AG04449 (cell line): ENCODE results near the gene KRTAP9-3.
"Not testable (repeated sequence)": the region's sequence is repeated elsewhere in the genome, so short reads cannot be mapped to it uniquely, and the experiment has no call there.

Experiments used
- CTCF ChIA-PET: fragments of 350-600 bp; formaldehyde crosslinking; extraction: SDS; loops from one replicate; lab custom pipeline; 2021; ENCODE audit warnings: antibody characterized with exemption; lab: Yijun Ruan, JAX
- POLR2A ChIA-PET: fragments of 400-600, 350-600 bp; formaldehyde crosslinking; extraction: SDS; loops from one replicate; lab custom pipeline; 2020; ENCODE audit warnings: antibody characterized with exemption, inconsistent platforms; lab: Yijun Ruan, JAX
- DNase-seq: peaks from one replicate; pipeline ENCODE4 v3.0.0-alpha.2; 2010; ENCODE audit warnings: low read depth, low spot score
- H3K4me3 ChIP-seq: 2 replicates; pipeline ENCODE4 v1.5.1; 2011; ENCODE audit warnings: low read depth, mild to moderate bottlenecking, control low read depth, low read length
- TF ChIP-seq, protein P1 (sequence below): IDR thresholded peaks from one replicate; pipeline ENCODE4 v1.5.1; 2011; ENCODE audit warnings: mild to moderate bottlenecking, moderate library complexity, low read length, control low read depth, inconsistent platforms; ENCODE audit not compliant: insufficient read depth; ENCODE audit errors: missing control alignments

KRTAP9-3 gene

DNA sequence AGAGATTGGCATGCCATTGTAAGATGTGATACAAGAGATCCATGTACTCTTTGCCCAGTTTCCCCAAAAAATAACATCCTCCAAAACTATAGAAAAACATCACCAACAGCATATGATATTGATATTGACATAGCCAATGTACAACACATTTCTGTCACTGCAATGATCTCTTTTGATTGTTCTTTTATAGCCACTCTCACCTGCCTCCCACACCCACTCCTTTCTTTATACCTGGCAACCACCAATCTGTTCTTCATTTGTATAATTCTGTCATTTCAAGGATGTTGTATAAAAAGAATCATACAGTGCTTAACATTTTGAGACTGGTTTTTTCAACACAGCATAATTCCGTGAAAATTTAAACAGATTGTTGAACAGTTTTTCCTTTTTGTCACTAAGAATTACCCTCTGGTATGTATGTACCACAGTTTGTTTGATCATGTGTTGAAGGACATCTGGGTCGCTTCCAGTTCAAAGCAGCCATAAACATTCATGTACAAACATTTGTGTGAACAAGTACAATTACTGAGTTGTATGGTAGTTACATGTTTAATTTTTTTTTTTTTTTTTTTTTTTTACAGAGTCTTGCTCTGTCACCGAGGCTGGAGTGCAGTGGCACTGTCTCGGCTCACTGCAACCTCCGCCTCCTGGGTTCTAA is 32.7 kb upstream of the KRTAP9-3 start:
- ChIA-PET CTCF (no interaction called here), POLR2A (no interaction called here)
- DNase-seq: no peak
- TF ChIP-seq, protein P1, sequence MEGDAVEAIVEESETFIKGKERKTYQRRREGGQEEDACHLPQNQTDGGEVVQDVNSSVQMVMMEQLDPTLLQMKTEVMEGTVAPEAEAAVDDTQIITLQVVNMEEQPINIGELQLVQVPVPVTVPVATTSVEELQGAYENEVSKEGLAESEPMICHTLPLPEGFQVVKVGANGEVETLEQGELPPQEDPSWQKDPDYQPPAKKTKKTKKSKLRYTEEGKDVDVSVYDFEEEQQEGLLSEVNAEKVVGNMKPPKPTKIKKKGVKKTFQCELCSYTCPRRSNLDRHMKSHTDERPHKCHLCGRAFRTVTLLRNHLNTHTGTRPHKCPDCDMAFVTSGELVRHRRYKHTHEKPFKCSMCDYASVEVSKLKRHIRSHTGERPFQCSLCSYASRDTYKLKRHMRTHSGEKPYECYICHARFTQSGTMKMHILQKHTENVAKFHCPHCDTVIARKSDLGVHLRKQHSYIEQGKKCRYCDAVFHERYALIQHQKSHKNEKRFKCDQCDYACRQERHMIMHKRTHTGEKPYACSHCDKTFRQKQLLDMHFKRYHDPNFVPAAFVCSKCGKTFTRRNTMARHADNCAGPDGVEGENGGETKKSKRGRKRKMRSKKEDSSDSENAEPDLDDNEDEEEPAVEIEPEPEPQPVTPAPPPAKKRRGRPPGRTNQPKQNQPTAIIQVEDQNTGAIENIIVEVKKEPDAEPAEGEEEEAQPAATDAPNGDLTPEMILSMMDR: no peak
- no peak overlapping the region for H3K4me3 ChIP-seq

DNA sequence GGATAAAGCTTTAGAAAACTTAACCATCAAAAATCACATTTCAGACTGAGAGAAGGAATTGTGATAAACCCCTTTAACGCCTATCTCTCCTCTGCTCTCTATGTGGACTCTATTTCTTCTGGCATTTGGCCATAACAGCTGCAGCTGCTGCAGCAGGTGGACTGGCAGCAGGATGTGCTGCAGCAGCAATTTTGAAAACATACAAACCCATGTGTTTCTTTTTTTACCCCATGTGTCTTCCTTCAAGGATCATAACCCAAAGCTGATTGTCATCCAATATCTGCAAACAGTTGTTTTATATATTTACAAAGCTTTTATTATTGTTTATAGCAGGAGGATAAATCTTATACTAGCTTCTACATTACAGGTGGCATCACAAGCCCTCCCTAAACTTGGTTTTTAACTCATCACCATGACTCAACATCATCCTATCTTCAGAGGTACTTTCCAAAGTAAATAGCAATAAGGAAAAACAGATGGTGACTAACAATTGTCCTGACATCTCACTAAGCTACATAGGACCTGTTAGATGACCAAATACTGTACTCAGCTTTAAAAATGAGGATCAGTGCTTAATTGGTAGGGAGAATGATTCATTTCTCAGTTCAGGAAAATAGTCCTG is 20.3 kb upstream of the KRTAP9-3 start:
- ChIA-PET POLR2A (interaction anchor here (0.6 kb wide), 1 partner anchor 451 kb away, joined by 3 read pairs; no protein-coding TSS in a partner anchor), CTCF (interaction anchor here (0.7 to 1.1 kb wide), 2 partner anchors 14 to 284 kb away, joined by 3 read pairs; no protein-coding TSS in a partner anchor)
- TF ChIP-seq, protein P1: no peak
- DNase-seq: peak; percentile 7
- no peak overlapping the region for H3K4me3 ChIP-seq

DNA sequence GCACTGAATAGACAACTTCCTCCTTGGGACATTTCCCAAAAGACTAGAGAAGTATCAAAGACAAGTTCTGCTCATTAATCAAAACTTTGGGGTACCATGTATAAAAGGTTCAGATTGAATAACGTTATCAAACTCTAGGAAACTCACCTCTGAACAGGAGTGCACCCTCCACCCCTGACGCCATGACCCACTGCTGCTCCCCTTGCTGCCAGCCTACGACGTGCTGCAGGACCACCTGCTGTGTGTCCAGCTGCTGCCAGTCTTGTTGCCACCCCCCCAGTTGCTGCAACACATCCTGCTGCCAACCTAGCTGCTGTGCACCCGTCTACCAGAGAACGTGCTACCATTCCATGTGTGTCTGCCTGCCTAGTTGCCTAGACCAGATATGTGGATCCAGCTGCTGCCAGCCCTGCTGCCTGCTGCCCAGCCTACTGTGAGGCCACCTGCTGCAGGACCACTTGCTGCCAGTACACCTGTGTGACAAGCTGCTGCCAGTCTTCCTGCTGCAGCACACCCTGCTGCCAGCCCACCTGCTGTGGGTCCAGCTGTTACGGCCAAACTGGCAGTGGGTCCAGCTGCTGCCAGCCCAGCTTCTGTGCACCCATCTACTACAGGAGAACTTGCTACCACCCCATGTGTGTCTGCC is 19.6 kb upstream of the KRTAP9-3 start:
- no peak overlapping the region for H3K4me3 ChIP-seq
- CTCF ChIA-PET: interaction anchor here (0.9 kb wide), 1 partner anchor 110 kb away, joined by 3 read pairs; no protein-coding TSS in a partner anchor
- POLR2A ChIA-PET: interaction anchor here (0.6 kb wide), 1 partner anchor 450 kb away, joined by 3 read pairs; no protein-coding TSS in a partner anchor
- DNase-seq: no peak
- TF ChIP-seq, protein P1: no peak

DNA sequence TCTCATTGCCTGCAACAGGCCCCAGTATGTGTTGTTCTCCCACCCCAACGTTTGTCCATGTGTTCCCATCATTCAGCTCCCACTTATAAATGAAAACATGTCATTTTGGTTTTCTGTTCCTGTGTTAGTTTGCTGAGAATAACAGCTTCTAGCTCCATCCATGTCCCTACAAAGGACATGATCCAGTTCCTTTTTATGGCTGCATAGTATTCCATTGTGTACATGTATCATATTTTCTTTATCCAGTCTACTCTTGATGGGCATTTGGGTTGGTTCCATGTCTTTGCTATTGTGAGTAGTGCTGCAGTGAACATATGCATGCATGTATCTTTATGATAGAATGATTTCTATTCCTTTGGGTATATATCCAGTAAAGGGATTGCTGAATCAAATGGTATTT is 16.6 kb upstream of the KRTAP9-3 start:
- no peak overlapping the region for H3K4me3 ChIP-seq
- DNase-seq: no peak
- ChIA-PET CTCF (no interaction called here), POLR2A (no interaction called here)
- TF ChIP-seq, protein P1: no peak

DNA sequence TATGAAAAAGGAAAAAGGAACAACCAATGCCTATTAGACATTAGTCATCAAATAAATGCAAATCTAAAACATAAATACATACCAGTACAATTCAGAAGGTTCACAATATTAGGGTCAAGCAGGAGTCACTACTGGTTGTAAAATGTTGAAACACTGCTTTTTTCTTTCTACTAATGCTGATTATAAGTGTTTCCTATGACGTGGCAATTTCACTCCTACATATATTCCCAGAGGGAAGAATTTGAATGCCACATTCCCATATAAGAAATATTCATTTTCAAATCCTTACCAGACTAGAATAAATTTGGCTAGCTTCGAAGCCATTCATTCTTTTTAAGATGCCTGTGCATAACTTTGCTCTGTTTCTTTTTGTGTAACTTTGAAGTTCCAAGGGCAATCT is 8.4 kb upstream of the KRTAP9-3 start:
- CTCF ChIA-PET: no interaction called here
- TF ChIP-seq, protein P1: no peak
- DNase-seq: peak; percentile 2
- no peak overlapping the region for H3K4me3 ChIP-seq
- POLR2A ChIA-PET: no interaction called here

DNA sequence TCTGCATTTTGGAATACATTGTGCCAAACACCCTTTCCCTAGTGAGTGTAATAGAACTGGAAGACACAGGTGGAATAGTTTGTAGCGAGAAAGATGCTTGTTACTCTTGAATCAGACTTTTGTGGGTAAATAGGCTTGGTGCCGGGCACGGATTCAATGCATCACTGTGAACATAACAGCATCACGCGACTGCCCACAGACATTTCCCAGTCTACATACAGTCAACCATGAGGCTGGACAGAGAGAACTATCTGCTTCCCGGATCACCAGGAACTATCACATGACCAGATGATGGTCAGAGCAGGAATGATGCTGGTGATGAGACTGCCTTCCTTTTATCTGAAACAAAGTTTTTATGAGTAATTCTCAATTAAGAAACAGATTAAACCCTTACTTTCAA is 6.2 kb upstream of the KRTAP9-3 start:
- ChIA-PET CTCF (no interaction called here), POLR2A (no interaction called here)
- H3K4me3 ChIP-seq: no peak overlapping the region
- DNase-seq: no peak
- TF ChIP-seq, protein P1: no peak

DNA sequence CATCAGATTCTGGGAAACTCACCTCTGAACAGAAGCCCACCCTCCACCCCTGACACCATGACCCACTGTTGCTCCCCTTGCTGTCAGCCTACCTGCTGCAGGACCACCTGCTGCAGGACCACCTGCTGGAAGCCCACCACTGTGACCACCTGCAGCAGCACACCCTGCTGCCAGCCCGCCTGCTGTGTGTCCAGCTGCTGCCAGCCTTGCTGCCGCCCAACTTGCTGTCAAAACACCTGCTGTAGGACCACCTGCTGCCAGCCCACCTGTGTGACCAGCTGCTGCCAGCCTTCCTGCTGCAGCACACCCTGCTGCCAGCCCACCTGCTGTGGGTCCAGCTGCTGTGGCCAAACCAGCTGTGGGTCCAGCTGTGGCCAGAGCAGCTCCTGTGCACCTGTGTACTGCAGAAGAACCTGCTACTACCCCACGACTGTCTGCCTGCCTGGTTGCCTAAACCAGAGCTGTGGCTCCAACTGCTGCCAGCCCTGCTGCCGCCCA is 5.6 kb upstream of the KRTAP9-3 start, which contains the start of gene KRTAP9-2:
KRTAP9-2 (plus strand) TSS at position 51 of the 498 bp plus-strand sequence; CDS start at position 58, 7 bp downstream.
- DNase-seq, H3K4me3 ChIP-seq, CTCF ChIA-PET, POLR2A ChIA-PET: not testable (repeated sequence)
